Epidermal melanocyte (primary cell): ENCODE results near the gene KCNN2.

Experiments
- DNase-seq: peaks from one replicate; pipeline ENCODE4 v3.0.0; 2011; ENCODE audit warnings: low spot score; ENCODE audit not compliant: insufficient read length

KCNN2 gene

DNA sequence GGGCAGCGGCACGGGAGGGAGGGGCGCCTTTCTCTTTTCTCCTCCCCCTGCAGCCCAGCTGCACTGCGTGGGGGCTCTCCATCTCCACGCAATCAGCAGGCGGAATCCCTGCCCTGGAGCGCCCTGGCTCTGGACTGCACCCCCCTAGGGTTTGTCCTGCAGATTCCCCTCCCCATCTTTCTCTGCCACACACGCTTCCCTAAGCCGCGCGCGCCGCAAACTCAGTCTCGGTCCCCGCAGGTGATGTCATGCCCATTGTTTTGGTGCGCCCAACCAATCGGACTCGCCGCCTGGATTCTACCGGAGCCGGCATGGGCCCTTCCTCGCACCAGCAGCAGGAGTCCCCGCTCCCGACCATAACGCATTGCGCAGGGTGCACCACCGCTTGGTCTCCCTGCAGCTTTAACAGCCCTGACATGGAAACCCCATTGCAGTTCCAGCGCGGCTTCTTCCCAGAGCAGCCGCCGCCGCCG is at the start of gene KCNN2:
Gene KCNN2 (plus strand): TSS at position 347 of the 473 bp plus-strand sequence. CDS start 70 bp downstream, at position 417.
- no peak for DNase-seq

DNA sequence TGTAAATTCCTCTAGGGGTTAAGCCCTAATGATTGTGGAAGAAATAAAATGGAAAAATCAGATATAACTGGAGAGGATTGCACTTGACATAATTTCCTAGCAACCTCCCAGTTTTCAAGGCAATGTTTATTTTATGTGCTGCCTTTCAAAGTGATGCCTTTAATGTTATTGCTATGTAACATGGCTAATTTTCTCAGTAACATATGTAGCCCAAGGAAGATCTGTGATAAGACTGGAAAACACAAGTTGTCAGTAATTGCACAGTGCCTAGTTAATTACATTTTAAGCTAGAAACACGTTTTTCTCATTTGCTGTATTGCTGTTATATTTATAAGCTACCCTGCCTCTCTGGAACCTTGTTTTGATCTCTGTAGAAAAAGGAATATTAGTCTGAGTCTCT is 49.2 kb upstream of the KCNN2 start:
- DNase-seq, result no peak

DNA sequence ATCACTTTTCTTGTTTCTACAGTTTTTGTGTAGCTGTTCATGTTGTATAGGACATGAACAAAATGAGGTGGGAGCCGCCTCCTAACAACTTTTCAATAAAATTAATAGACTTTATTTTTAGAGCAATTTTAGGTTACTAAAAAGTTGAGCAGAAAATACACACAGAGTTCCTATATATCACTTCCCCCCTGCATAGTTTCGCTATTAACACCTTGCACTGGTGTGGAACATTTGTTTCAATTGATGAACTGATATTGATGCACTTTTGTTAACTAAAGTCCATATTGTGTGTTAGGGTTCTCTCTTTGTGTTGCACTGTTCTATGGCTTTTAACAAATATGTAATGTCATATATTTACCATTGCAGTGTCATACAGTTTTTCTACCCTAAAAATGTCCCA is 47.8 kb upstream of the KCNN2 start:
- no peak for DNase-seq

DNA sequence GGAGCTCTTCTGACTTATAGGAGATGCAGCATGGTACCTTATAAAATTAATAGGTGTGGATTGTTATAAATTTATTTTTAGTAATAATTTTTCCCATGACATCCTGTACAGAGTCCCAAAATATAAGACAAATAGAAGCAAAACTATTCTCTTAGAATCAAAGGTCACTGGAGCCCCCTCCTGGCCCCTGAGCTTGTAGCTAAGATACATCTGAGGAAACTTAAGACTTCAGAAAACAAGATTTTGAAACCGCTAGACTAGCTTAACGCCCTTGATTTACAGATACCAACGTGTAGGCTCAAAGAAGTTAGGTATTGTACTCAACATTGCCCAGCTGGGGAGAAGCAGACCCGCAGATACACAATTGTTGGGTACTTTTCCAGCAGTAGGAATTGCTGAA is 45.7 kb upstream of the KCNN2 start:
- no peak for DNase-seq

DNA sequence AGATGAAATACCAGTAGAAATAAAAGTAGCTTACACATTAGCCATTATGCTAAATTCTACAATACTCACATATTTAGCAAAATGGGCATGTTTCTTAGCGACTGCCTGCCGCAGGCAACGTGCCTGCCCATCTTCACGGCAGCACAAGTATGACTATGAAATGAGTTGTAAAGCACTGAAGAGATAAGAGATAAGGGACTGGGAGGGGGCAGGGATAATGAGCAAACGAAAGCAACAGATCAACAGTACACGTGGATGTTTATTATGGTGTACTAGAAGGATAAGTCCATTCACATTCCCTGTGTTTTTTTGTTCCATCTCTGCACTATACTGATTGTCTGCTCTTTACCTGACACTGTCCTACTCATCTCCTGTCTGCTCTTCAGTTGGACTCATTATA is 44.1 kb upstream of the KCNN2 start:
- DNase-seq, result no peak

DNA sequence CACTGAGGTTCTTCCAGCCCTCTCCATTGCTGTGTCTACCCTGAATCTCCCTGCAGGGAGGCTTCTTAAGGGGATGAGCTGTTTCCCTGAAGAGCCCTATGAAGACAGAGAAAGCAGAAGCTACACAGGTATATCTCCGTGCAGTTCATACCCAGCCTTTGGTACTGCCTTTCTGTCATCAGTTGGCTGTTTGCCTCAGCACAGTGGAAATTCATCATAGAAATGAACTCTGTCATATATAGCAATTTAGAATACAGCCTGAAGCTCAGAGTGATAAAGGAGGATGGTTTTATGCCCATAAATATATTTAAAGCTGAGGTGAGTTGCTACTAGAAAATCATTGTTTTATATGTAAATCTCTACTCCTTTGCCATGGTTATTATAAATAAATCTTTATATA is 42.6 kb upstream of the KCNN2 start:
- no peak for DNase-seq

DNA sequence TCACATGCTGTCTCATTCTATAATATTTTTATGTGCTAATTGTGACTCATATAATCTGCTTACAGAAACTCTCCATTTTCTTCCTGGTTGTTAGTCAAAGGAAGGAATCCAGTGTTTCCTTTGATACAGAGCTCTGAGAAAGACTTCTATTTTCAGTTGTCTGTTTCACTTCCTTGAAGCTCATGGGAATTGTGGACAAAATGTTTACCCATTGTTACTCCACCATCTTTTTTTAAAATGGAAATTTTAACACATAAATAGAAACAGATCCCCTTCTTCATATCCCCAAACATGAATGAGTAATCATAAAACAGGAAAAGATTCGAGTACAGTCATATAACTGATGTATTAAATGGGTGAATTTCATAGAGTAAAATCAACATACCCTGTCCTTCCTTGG is 42.0 kb upstream of the KCNN2 start:
- no peak for DNase-seq

DNA sequence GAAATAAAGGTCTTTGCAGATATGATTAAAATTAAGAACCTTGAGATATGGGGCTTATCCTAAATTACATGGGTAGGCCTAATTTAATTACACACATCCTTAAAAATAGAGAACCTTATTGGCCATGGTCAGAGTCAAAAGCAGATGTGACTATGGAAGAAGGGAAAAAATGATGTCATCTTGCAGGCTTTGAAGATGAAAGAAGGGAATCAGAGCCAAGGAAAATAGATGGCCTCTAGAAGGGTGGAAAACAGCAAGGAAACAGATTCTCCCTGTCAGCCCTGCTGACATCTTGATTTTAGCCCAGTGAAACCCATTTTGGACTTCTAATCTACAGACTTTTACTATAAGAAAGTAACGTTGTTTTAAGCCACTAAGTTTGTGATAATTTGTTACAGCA is 37.6 kb upstream of the KCNN2 start:
- no peak for DNase-seq

DNA sequence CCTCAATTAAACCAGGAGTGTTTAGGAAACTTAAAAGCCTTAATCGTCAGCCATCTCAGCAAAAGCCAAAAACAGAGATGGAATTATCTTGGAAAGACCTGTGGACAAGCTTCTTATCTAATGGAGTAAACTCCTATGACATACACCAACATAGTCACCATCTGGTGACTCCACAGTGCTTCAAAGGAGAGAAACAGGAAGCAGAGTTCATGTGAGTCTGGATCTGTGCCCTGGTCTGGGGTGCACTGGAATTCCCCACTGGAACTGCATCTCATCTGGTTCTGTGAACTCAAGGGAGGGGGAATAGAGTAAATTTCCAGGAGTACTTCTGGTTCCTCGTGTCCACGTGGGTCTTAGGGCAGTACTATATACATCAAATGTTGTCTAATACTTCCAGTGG is 36.3 kb upstream of the KCNN2 start:
- no peak for DNase-seq

DNA sequence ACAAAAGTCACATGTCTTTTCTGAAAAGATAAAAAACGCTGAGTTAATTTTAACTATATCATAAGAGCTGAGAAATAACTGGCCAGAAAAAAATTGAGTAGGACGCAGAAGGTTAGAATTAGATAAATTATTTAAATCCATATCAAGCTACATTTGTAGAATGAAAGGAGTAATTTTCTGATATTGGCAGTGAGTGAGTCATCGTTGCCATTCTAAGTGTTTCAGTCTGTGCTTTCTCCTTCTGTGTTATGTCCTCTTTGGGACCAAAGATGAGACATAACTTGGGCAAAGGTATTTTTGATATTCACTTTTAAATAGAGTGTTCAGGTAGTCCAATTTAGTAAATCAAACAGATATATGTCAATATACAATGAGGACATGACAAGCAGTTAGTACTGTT is 34.4 kb upstream of the KCNN2 start:
- DNase-seq, result no peak

DNA sequence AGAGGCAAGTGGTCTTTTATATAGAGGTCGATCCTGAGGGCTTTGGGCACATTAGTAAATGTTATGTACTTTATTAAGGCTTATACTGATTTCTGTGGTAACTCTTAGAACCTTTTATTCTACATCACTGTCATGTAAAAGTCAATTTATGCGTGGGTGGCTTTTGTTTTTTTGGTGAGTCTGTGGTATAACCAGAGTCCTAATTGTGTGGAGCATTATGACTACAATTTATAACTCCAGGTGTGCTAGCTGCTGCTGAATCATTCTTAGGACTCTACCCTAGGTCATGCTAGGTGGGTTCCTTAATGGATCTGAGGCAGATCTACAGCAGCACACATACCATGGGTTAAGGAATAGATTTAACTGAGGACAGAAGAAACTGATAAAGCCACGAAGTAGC is 33.9 kb upstream of the KCNN2 start:
- DNase-seq, result no peak

DNA sequence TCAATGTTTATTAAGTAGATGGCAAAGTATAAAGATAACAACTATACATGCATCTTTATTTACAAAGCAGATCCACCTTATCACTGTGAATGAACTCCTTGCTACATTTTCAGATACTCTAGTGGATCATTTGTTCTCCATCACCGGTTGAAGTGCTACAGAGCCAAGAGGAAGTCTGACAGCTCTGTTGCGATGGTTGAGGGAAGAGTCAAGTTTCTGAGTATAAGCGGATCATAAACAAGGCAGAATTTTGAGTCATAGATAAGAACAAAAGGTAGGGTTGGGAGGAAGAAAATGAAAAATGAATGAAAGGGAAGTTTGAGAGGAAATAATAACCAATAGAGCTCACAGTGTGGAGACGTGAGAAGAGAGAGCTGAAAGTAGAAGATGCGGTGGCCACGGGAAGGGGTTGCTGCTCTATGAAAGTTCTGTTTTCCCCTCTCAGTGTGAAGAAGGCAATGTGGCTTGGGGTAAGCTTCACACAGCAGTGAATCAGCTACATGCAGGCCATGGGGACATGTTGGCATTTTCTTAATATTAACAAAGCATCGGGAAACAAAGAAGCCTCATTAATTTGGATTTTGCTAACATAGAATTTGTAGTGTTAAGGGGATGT is 30.8 kb upstream of the KCNN2 start:
- no peak for DNase-seq

DNA sequence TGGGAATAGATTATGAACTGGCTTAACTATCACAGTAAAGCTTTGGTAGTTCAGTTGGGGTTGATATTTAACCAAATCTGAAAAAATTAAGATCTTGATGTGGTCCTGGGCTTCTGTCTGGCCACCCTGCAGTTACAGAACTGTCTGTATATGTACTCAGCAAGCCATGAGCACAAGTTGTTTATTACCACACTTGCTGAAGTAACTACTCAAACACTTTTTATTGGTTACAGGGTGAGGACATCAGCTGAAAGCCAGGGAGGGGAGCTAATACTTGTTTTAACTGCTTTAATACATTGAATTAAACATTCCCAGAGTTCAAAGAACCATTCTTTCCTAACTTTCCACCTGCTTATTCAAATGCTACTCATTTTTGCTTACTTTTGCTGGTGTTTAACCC is 29.4 kb upstream of the KCNN2 start:
- no peak for DNase-seq

DNA sequence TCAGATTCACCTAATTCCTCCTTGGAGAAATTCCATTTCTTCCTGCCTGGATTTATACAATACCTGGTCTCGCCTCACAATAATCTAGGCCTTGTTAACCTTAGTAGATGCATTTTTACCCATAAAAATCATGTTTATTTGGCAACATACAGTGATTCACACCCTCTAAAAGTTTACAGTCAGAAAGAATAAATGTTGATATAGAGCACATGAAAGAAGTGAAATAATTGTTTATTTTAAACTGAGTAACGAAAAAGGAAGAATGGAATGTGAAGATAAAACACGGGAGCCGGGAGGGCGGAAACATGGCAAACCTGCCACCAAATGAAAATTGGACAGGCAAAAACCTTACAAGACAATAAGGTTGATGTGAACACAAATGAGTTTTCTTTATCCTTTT is 28.9 kb upstream of the KCNN2 start:
- DNase-seq, result no peak

DNA sequence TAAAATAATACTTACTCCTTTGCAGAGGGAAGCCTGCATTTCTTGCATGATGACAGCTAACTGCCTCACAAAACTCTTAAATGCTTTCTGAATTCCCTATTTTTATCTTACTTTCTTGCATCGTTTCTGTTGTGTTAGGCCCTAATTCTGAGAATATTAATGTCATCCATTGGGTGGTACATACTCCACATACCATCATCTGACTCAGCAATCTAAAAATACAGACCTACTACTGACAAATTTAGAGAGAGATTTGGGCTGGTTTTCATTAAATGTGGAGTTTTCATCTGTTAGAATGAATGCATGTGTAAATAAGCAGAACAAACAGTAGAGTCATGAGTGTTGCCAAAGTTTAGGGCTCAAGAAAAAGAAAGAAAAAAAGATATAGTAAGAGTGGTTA is 26.5 kb upstream of the KCNN2 start:
- DNase-seq, result no peak

DNA sequence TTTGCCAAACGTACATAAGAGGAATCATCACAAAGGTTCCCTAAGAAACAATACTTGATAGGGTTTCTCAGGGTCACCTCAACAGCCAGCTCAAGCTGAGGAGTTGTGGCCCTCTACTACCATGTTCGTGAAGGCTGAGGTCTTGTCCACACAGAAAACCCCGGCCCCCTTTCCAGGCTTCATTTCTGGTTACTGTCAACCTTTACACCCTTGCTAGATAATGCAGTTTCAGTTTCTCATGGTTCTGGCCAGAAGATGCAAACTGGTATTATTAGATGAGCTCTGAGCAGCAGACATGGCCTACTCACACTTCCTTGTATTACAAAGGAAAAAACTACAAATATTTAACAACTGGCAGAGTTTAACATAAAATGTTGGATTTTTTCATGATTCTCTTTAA is 22.8 kb upstream of the KCNN2 start:
- DNase-seq, result no peak

DNA sequence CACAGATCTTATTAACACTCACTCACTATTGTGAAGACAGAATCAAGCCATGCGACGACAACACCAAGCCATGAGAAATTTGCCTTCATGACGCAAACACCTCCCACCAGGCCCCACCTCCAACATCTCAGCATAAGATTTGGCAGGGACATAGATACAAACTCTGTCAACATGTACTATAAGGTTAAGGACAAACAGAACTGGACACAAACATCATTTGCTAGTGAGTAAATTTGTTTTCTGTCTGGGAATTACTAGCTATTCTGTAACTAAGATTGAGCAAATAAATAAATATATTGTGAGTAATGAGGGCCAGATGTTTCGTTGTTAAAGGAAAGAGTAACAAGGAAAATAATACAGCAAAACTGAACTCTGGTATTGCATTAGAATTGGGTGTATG is 15.7 kb upstream of the KCNN2 start:
- no peak for DNase-seq

DNA sequence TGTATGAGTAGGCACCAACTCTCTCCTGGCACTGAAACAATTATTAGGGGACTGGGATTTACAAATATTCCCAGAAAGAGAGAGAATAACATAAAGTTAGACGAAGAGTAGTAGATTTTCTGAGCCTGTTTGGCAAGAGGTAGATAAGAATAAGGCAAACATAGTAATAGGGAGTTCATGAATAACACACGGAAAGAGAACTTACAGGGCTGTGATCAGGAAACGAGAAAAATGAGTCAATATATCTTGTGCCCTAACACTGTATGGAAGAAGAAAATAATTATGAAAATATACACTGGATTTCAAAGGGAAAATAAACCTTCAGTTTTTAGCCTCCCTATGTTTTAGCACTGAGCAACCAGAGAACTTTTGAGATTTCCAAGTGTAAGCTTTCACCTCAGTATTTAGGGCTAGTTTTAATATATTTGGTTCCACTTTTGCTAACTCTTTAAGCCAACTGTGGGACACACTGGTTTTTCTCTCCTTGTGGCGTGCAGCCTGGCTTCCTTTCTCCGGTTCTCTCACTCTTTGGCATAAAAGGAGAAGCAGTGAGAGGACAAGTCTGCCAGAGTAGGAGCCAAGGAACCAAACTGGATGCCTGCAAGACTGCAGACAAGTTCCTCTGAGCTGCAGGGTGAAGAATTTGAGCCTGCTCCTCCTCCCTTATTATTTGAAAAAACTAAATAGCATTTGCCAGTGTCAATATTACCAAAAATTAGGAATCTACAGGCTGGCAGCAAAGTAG is 6.6 kb upstream of the KCNN2 start:
- DNase-seq, result no peak

DNA sequence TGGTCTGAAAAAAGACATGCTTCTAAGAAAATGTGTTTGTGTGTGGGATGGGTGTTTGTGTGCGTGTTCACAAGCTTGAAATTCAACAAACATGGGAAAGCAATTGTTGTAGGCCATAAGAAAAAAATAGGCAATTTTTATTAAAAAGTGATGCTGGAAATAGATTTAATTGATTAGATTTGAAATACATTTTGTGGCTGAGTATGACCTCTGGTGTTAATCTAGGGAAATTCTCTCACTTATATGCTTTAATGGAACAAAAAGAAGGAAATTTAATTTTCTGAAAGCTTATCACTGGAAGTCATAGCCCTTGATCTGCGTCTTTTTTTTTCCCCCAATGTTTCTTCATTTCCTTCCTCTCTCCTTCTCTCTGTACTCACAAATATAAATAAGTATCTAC is 3.5 kb upstream of the KCNN2 start:
- no peak for DNase-seq

DNA sequence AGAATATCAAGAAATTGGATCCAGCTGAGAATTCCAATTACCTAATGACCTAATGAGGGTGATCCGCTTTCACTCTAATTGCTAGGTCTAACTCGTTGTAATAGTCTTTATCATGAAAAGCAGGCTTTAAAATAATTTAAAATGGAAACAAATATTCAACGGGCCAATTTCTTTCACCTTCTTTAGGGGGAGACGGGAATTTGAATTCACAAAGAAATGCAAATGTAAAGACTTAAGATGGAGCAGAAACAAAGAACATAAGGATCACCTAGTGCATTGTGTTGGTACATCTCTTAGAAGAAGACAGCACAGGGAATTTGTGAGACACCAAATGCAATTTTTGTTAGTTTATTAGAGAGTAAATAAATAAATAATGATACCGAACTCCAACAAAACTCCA is 1.5 kb upstream of the KCNN2 start:
- no peak for DNase-seq

DNA sequence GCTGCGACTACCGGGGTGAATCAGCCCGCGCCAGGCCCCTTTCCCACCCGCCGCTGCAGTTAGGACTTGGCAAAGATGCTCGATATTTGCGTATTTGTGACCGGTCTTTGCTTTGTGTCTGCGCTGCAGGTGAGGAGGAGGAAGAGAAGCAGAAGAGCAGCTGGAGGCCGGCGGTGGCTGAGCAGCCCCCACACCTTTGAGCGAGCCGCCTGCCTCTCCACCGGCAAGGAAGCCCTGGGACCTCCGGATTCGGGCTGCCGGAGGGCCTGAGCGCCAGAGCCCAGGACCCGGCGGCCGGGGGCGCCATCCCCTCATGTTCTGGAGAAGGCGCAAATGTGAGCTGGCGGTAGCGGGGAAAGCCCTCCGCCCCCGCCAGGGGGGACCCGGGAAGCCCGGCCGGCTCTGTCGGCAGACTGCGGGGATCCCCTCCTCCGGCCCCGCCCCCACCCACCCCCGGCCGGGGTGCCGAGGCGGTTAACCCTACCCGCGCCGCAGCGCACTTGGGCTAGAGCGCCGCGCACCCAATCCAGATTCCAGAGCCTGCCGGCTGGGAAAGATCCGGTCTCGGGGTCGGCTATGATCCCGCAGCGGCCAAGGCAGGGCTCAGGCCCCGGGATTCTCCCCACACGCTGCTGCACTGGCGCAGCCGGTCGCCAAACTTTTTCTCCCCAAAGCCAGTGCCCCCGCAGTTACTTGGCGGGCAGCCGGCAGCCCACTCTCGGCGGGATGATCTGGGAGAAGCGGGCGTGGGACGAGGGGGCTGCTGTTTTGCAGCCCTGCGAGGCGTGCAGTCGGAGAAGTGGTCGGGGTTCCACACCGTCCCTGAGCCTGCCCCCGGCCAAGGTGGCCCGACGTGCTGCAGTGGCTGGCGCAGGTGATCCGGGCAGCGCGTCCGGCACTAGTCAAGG is 800 bp upstream of the KCNN2 start:
- no peak for DNase-seq
